Chondrocyte (in vitro differentiated cells): ENCODE measurements around the gene ARHGEF10L. TPM values are rescaled to one million over a fixed set of nuclear protein-coding genes. Genes with fewer than 3 reads are reported as not detected.

Experiments
- DNase-seq: peaks from one replicate; pipeline ENCODE4 v3.0.0; 2021; ENCODE audit warnings: mixed read lengths, low spot score
- H3K27ac Mint-ChIP-seq: one replicate; pipeline ENCODE4 v1.8.0; 2021; ENCODE audit warnings: mild to moderate bottlenecking, moderate library complexity, mixed read lengths; ENCODE audit not compliant: unreplicated experiment
- H3K27me3 Mint-ChIP-seq: 2 replicates; pipeline ENCODE4 v1.8.0; 2021; ENCODE audit warnings: low read depth, mixed read lengths
- H3K36me3 Mint-ChIP-seq: 2 replicates; pipeline ENCODE4 v1.8.0; 2021; ENCODE audit warnings: low read depth, mixed read lengths
- H3K4me1 Mint-ChIP-seq: 2 replicates; pipeline ENCODE4 v1.8.0; 2021; ENCODE audit warnings: low read depth, mild to moderate bottlenecking, mixed read lengths
- H3K4me3 Mint-ChIP-seq: one replicate; pipeline ENCODE4 v1.8.0; 2021; ENCODE audit warnings: mild to moderate bottlenecking, moderate library complexity, mixed read lengths; ENCODE audit not compliant: unreplicated experiment
- H3K9me3 Mint-ChIP-seq: 2 replicates; pipeline ENCODE4 v1.8.0; 2021; ENCODE audit warnings: low read depth, mixed read lengths
- CTCF ChIP-seq: fragments of 200-600 bp; sonication (generic); IDR thresholded peaks from 2 replicates; pipeline ENCODE4 v1.5.0; 2021; ENCODE audit warnings: antibody characterized with exemption, mild to moderate bottlenecking, moderate library complexity
- total RNA-seq: library from RNA; stranded (reverse); gene quantifications from 3 replicates; pipeline ENCODE4 v1.2.1, GENCODE V29; 2021

The ARHGEF10L gene
- total RNA-seq, 1 donor from 2014 or later: 40.0 TPM

- H3K9me3 Mint-ChIP-seq: peaks cover 14% of the 10 kb centered on the region
- H3K4me1 Mint-ChIP-seq: no peaks in the 10 kb centered on the region
- no peak overlapping the region for H3K4me3 Mint-ChIP-seq
- no peak for DNase-seq
- H3K27me3 Mint-ChIP-seq: peaks cover 26% of the 10 kb centered on the region
- no peak overlapping the region for H3K27ac Mint-ChIP-seq
- no peak for TF ChIP-seq CTCF
- no peaks in the 10 kb centered on the region for H3K36me3 Mint-ChIP-seq
Measured at GRCh38 chr1:17713993-17714392, 174.5 kb downstream of the ARHGEF10L start.

- H3K4me3 Mint-ChIP-seq: no peak overlapping the region
- H3K27me3 Mint-ChIP-seq: peaks cover 35% of the 10 kb centered on the region
- H3K9me3 Mint-ChIP-seq: no peaks in the 10 kb centered on the region
- H3K36me3 Mint-ChIP-seq: no peaks in the 10 kb centered on the region
- TF ChIP-seq CTCF: no peak
- DNase-seq: no peak
- no peak overlapping the region for H3K27ac Mint-ChIP-seq
- H3K4me1 Mint-ChIP-seq: no peaks in the 10 kb centered on the region
Measured at GRCh38 chr1:17717594-17718535, 178.4 kb downstream of the ARHGEF10L start.

- H3K27ac Mint-ChIP-seq: no peak overlapping the region
- no peaks in the 10 kb centered on the region for H3K9me3 Mint-ChIP-seq
- no peaks in the 10 kb centered on the region for H3K36me3 Mint-ChIP-seq
- no peaks in the 10 kb centered on the region for H3K4me1 Mint-ChIP-seq
- TF ChIP-seq CTCF: no peak
- H3K4me3 Mint-ChIP-seq: no peak overlapping the region
- peaks cover 33% of the 10 kb centered on the region for H3K27me3 Mint-ChIP-seq
- no peak for DNase-seq
Measured at GRCh38 chr1:17719874-17720273, 180.4 kb downstream of the ARHGEF10L start.

- Mint-ChIP-seq H3K36me3 (no peaks in the 10 kb centered on the region), H3K4me1 (no peaks in the 10 kb centered on the region), H3K27me3 (peaks cover 34% of the 10 kb centered on the region), H3K27ac (no peak overlapping the region), H3K9me3 (no peaks in the 10 kb centered on the region), H3K4me3 (no peak overlapping the region)
- no peak for DNase-seq
- TF ChIP-seq CTCF: no peak
Measured at GRCh38 chr1:17721444-17721843, 181.9 kb downstream of the ARHGEF10L start.

DNA sequence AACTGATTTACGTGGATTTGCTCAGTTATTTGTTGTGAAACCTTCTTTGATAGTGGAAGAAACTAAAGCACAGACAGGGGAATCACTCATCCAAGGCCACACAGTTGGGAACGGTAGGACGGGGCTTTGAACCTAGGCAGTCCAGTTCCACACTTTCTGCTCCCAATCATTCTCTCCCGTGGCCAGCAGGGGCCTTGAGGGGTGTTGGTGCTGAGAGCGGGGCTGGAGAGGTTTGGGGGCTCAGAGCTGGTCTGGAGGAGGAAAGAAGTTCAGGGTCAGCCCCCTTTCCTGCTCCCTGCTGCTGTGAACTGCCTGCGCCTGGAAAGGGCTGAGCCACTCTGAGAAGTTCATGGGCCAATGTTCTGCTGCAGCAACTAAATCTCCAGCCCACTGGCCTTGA is 184.2 kb downstream of the ARHGEF10L start:
- no peak for DNase-seq
- Mint-ChIP-seq H3K4me1 (no peaks in the 10 kb centered on the region), H3K36me3 (no peaks in the 10 kb centered on the region), H3K27ac (no peak overlapping the region), H3K9me3 (no peaks in the 10 kb centered on the region), H3K27me3 (peaks cover 34% of the 10 kb centered on the region), H3K4me3 (no peak overlapping the region)
- peak; percentile 31 for TF ChIP-seq CTCF
